Measurements from ENCODE around the gene CHTF18. TPM values are rescaled to one million over a fixed set of nuclear protein-coding genes. Genes with fewer than 3 reads are reported as not detected.

CHTF18 gene
- total RNA-seq, 4 donors from 2014 or later: 2.8 to 10.7 (median 4.6) TPM

GRCh38 chr16:760545-761343 lies 27.7 kb upstream of the CHTF18 start, which contains the start of gene MSLN:
Gene MSLN (plus strand): TSS chr16:760734. CDS start chr16:762681, 1,947 bp downstream.
- DNase-seq (ENCODE audit: low spot score) (peak; percentile 38), ATAC-seq (ENCODE audit: low FRiP score) (peak; percentile 79)
- no peak for TF ChIP-seq CTCF (IDR thresholded peaks at IDR 0.05)

- ATAC-seq (ENCODE audit: low FRiP score): no peak
Measured at GRCh38 chr16:761625-762513, 26.6 kb upstream of the CHTF18 start.

GRCh38 chr16:762595-763268 lies 25.7 kb upstream of the CHTF18 start:
- DNase-seq (ENCODE audit: low spot score) (no peak), ATAC-seq (ENCODE audit: low FRiP score) (no peak)
- TF ChIP-seq CTCF (IDR thresholded peaks at IDR 0.05): no peak

More at GRCh38 chr16:761625-762513, 26.6 kb upstream of the CHTF18 start:
- no peak for DNase-seq (ENCODE audit: low spot score)
- TF ChIP-seq CTCF (IDR thresholded peaks at IDR 0.05): no peak

GRCh38 chr16:763369-764183 lies 24.8 kb upstream of the CHTF18 start:
- TF ChIP-seq CTCF (IDR thresholded peaks at IDR 0.05): no peak
- ATAC-seq (ENCODE audit: low FRiP score) (no peak), DNase-seq (ENCODE audit: low spot score) (no peak)

GRCh38 chr16:764184-764750 lies 24.2 kb upstream of the CHTF18 start:
- ATAC-seq (ENCODE audit: low FRiP score): no peak
- no peak for TF ChIP-seq CTCF (IDR thresholded peaks at IDR 0.05)
- DNase-seq (ENCODE audit: low spot score): no peak
